Lung (tissue), 12 donors: ENCODE results near the gene APEX1. TPM values are rescaled to one million over a fixed set of nuclear protein-coding genes. Genes with fewer than 3 reads are reported as not detected.

Experiments
- ATAC-seq: fragments of 200-7000 bp; cut with Tn5 transposase; one replicate; pipeline ENCODE4 v1.9.1; 2020; ENCODE audit warnings: moderate number of reproducible peaks; ENCODE audit not compliant: insufficient read depth, low FRiP score
- DNase-seq, 3 donors: peaks; one replicate each; pipeline ENCODE4 v3.0.0-alpha.2; 2013 to 2017
- H3K27ac ChIP-seq, 2 donors: one replicate each; pipeline ENCODE4 v1.5.1; 2013; ENCODE audit warnings: mild to moderate bottlenecking in 2 of 2, moderate library complexity in 2 of 2, control low read depth in 1 of 2, inconsistent platforms in 1 of 2, low read depth in 1 of 2, low read length in 1 of 2
- H3K27me3 ChIP-seq, 3 donors: one replicate each; pipeline ENCODE4 v1.5.1; 2013; ENCODE audit warnings: low read length in 2 of 3; ENCODE audit not compliant: control insufficient read depth in 3 of 3, insufficient read depth in 3 of 3
- H3K36me3 ChIP-seq, 4 donors: one replicate each; pipeline ENCODE4 v1.5.1; 2013; ENCODE audit warnings: low read length in 4 of 4, mild to moderate bottlenecking in 1 of 4, moderate library complexity in 1 of 4; ENCODE audit not compliant: control insufficient read depth in 4 of 4, insufficient read depth in 4 of 4
- H3K4me1 ChIP-seq, 5 donors: one replicate each; pipeline ENCODE4 v1.5.1; 2013; ENCODE audit warnings: low read length in 5 of 5, mild to moderate bottlenecking in 2 of 5, moderate library complexity in 1 of 5; ENCODE audit not compliant: control insufficient read depth in 5 of 5, insufficient read depth in 5 of 5
- H3K4me3 ChIP-seq: one replicate; pipeline ENCODE4 v1.5.1; 2013; ENCODE audit warnings: mild to moderate bottlenecking, control low read depth, moderate library complexity
- H3K9ac ChIP-seq, 2 donors: one replicate each; pipeline ENCODE4 v1.5.1; 2013; ENCODE audit warnings: low read length in 2 of 2, control low read depth in 1 of 2; ENCODE audit not compliant: insufficient read depth in 1 of 2
- H3K9me3 ChIP-seq, 4 donors: one replicate each; pipeline ENCODE4 v1.5.1; 2013; ENCODE audit warnings: low read length in 3 of 4, mild to moderate bottlenecking in 1 of 4, moderate library complexity in 1 of 4; ENCODE audit not compliant: control insufficient read depth in 4 of 4, insufficient read depth in 3 of 4
- CTCF ChIP-seq: IDR thresholded peaks from 2 replicates; pipeline ENCODE4 v1.5.1; 2012; ENCODE audit warnings: mild to moderate bottlenecking; ENCODE audit errors: control extremely low read depth, extremely low read depth
- WGBS, 2 donors: extraction: QIAGEN DNeasy Blood & Tissue Kit; methylation state at CpG; one replicate each; pipeline ENCODE4 v1.1.7; 2013; 5-methylcytosine and 5-hydroxymethylcytosine counted together
- polyA plus RNA-seq, 2 donors: library from polyadenylated mRNA; stranded (reverse); fragments of 200-250 nt; gene quantifications; one replicate each; pipeline ENCODE4 v1.2.1, GENCODE V29; 2013
- total RNA-seq, 2 donors: library from RNA; depleted of rRNA in 1 of 2; stranded (reverse); fragments of >200 nt in 1 of 2; gene quantifications; one replicate each; pipeline ENCODE4 v1.2.1, GENCODE V29; 2014 to 2021
- donor health status: control.
- donor health status: control.
- donor health status: Bipolar disorder and iron deficiency.
- donor health status: healthy.
- donor health status: DM: yes; HTN: yes; CAD: no.

Gene APEX1
- total and polyA plus RNA-seq, 4 donors, result 66.2 to 159 (median 120) TPM

DNA sequence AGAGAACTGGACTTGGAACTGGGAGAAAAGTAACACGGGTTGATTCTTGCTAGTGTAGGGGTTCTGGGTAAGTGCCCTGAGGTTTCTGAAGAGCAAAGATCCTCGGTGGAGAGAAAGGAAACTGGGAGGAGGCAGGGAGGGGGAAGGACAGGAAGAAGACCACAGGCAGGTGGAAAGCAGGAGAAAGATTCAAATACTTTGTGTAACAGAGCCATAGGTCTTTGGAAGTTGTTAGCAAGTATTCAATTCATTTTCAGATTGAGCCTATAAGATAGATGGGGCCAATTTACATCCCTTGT lies 15.5 kb downstream of the APEX1 start:
- no peak overlapping the region for H3K9ac ChIP-seq
- 0% methylated on average over 2 of the region's 2 CpGs for WGBS, 2 donors
- peaks cover 0 to 2% (median 0%) of the 10 kb centered on the region in 4 donors for H3K9me3 ChIP-seq
- peak overlapping the region; percentile 94 to 95 for H3K27ac ChIP-seq
- H3K4me3 ChIP-seq, result peak overlapping the region; percentile 82
- H3K4me1 ChIP-seq, result peaks cover 1 to 15% (median 9%) of the 10 kb centered on the region in 5 donors
- TF ChIP-seq CTCF, result no peak
- no peak for ATAC-seq
- no peak for DNase-seq
- H3K36me3 ChIP-seq, result peaks cover 0 to 19% (median 6%) of the 10 kb centered on the region in 4 donors
- peaks cover 0 to 9% (median 7%) of the 10 kb centered on the region in 3 donors for H3K27me3 ChIP-seq

DNA sequence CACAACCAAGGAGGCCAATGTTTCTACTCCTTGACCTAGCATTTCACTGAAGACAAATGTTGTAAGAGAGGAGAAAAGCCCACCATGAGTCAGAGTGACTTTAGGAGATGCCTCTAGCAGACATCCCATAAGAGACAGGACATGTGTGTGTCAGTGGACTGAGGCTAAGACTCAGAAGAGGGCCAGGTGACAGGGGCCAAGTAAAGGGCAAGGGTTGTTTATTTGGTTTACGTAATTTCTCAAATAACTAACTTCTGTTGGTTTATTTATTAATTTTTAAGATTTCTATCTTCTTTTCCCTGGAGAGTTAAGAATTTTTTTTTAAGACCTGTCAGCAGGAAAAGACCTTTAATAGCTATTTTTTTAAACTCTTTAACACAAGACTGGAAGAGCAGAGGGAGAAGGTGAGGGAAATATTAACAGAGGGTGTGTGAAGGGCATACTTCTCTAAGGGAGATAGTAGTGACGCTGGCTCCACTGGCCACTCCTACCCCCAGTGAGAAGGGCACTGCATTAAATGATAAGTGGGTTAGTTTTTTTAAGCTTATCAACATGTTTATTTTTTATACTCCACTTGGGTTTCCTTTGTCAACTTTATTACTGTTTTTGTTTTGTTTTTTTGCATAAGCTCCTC lies 17.6 kb downstream of the APEX1 start:
- H3K4me3 ChIP-seq, result no peak overlapping the region
- H3K27ac ChIP-seq, result no peak overlapping the region
- ATAC-seq (no peak), DNase-seq (no peak)
- TF ChIP-seq CTCF, result no peak
- H3K9me3 ChIP-seq, result peaks cover 0 to 2% (median 0%) of the 10 kb centered on the region in 4 donors
- H3K4me1 ChIP-seq, result peaks cover 7 to 19% (median 14%) of the 10 kb centered on the region in 5 donors
- peaks cover 0 to 7% (median 4%) of the 10 kb centered on the region in 3 donors for H3K27me3 ChIP-seq
- no peak overlapping the region for H3K9ac ChIP-seq
- H3K36me3 ChIP-seq, result peaks cover 0 to 31% (median 12%) of the 10 kb centered on the region in 4 donors
- 80 to 88% methylated on average over 2 of the region's 2 CpGs for whole genome bisulfite sequencing, 2 donors

DNA sequence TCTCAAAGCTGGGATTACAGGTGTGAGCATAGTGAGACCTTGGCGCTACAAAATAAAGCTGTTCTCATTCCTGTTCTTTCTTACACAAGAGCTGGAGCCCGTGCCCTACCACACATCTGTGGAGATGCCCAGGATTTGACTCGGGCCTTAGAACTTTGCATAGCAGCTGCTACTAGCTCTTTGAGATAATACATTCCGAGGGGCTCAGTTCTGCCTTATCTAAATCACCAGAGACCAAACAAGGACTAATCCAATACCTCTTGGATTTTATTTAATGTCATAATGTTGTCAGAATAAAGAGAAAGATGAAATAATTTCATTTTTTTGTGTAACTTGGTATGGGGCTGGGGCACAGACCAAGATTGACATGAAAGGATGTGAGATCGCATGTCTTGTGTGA lies 21.8 kb downstream of the APEX1 start:
- TF ChIP-seq CTCF, result no peak
- 62 to 74% methylated on average over 5 of the region's 5 CpGs for WGBS, 2 donors
- ATAC-seq (no peak), DNase-seq (no peak)
- Histone ChIP-seq H3K4me3 (no peak overlapping the region), H3K9me3 (peaks cover 0 to 2% (median 0%) of the 10 kb centered on the region in 4 donors), H3K27me3 (no peaks in the 10 kb centered on the region), H3K9ac (no peak overlapping the region), H3K36me3 (peaks cover 0 to 31% (median 13%) of the 10 kb centered on the region in 4 donors), H3K4me1 (peaks cover 0 to 14% (median 6%) of the 10 kb centered on the region in 5 donors), H3K27ac (peak overlapping the region in 1 of 2 donors; percentile 50)
